NCI-H1105 (cell line): ENCODE data around the gene GEMIN8.
A peak's percentile ranks its signal among the peaks of the same experiment; 100 is the strongest.

Experiments
- DNase-seq: peaks from one replicate; lab custom pipeline; 2025; lab: John Stamatoyannopoulos, UW

The GEMIN8 gene, protein sequence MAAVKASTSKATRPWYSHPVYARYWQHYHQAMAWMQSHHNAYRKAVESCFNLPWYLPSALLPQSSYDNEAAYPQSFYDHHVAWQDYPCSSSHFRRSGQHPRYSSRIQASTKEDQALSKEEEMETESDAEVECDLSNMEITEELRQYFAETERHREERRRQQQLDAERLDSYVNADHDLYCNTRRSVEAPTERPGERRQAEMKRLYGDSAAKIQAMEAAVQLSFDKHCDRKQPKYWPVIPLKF

DNA sequence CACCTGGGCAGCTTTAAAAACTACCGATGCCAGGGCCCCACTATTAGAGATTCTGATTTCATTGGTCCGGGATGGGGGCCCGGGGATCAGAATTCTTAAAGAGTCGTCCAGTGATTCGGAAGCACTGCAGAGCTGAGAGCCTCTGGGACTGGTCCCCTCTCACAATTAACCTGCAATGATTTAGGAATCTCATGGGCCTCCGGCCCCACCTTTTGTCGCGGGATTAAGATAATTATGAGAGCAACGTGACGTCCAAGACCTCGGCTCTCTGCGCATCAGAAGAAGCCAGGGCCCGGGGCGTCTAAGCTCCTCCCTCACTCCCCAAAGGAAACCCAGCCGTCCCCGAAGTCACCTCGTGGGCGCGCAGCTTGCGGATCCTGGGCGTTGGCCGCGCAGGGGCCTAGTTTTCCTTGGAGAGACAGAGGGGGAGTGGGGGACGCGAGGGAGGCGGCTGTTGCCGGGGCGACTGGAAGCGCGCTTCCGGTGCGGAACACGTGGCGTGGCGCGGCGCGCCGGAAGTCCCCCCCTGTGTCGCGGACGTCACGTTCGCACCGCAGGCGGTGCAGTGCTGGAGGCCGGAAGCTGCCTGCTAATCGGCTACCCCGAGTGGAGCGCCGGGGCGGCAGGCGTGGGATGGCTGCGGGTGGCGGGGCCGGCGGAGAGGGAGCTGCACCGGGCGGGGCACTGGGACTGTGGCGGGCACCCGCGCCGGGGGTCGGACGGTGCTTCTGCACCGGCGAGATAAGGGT lies at the start of gene GEMIN8:
Gene GEMIN8 (minus strand): TSS at position 468 of the 749 bp plus-strand sequence. CDS start 8,414 bp downstream, outside the sequence.
- DNase-seq: peak; percentile 92

- no peak for DNase-seq
These were observed 46.9 kb upstream of the GEMIN8 start for GRCh38 chrX:14076639-14077038.

DNA sequence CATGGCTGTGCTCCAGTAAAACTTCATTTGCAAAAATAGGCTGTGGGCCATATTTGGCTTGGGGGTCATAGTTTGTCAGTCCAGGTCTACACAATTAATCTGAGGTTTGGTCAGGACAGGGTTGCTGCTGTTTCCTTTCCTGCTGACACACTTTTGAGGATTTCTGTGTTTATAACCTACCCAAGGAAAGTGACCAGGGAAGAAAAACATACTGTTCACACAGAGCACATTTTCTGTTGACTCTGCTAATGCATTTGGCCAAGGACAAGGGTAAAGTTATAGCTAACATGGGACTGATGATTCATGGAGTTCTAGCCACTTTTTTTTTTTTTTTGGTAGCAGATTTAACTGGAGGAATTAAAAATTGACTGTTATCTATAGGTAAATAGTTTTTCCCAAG lies 43.9 kb upstream of the GEMIN8 start:
- DNase-seq: no peak

DNA sequence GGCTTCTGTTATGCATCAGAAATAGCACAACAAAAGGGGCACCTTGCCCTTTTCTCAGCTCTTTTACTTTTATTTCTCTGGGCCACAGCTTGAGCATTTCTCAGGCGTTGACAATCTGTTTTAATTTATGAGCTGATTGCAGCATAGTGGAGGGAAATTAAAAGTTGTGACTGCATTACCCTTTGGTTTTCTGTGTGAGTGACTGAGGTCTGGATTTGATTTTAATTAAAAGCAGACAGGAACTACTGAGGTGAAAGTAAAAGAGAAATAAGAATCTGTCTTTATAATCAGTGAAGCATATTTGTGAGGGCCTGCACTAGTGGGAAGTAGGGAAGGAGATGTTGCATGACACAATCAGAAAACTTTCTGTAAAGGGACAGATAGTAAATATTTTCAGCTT lies 43.4 kb upstream of the GEMIN8 start:
- DNase-seq: no peak

DNA sequence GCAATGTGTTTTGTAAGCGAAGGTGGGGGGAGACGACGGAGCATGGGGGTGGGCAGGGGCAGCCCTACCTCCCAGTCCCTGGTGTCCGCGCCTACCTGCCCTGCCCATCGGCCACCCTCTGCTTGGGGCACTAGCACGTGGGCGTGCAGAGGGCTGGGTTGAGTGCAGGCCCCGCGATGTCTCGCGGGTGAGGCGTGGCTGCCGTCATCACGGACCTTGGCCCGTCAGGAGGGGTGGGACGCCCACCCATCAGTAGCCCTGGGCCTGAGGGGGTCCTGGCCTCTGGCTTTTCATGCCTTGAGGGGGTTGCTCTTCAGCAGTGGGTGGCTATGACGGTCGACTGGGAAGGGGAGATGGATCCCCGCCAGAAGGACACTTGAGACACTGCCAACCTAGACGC lies 36.1 kb upstream of the GEMIN8 start:
- DNase-seq: no peak

DNA sequence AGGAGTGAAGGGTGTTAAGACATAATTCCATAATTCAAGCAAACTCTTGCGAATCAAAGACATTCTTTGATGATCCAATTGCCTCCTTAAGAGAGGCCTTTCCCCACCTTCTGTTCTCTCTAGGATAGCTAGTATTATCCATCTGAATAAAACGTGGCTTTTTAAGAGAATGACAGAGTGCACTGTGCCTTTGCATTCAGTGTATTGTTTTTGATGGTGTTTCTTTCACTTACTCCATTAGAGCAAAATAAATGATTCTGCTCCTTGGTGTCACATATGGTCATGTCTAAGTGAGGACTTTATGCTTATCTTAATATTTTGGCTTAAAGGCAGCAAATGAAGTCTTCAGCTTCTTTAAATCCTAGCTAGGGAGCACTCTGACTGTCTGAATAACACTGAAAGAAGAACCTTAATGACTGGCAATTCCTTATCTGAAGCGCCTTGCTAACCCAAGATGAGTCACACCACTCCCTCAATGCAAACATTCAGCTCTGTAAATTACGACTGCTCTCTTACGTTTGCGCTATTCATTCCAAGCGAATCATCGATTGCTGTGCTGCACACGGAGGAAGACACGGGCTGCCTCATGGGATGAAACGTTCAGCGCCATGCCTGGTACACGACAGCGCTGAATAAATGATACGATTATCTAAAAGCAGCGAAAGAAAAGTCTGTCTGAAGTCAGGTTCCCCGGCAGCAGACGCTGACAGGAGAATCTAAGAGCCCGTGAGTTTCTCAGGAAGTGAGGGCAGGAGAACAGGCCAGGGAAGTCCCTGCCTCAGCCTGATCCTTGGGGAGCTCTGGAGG lies 35.1 kb upstream of the GEMIN8 start:
- no peak for DNase-seq

DNA sequence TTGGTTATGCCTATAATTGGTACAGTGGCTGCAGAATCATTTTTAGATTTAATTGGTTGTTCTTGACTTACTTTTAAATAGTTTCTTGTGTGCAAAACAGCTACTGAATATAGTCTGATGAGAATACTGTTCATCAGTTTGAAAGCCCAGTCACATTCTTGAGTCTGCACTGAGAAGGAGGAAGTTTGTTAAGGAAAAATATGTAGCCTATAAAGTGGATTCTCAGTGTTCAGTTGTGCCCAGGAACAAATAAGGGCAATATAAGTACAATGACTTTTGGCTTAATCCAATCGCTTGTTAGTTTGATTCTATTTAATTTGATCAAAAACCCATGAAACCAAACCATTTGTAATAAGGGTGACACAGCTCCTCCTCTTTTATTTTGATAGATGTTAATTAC lies 32.8 kb upstream of the GEMIN8 start:
- no peak for DNase-seq

GRCh38 chrX:14056206-14056605 lies 26.5 kb upstream of the GEMIN8 start:
- DNase-seq: no peak

DNA sequence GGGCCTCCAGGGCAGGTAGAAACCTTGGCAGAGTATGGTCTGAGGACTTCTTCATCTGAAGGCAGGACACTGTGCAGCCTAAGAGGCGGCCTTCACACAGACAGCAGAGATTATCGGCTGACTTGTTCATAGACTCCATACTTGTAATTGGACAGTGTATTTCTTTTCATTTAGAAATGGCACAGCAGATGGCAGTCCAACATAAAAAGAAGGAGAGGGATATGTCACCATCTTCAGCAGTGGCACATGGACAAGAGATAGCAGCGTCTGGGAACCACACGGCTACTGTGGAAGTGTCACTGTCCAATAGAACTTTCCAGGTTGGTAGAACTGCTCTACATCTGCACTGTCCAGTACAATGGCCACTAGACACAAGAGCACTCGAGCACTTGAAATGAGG lies 21.7 kb upstream of the GEMIN8 start:
- peak; percentile 35 for DNase-seq

- no peak for DNase-seq
These were observed 21.0 kb upstream of the GEMIN8 start for GRCh38 chrX:14050709-14051108.

- DNase-seq: no peak
These were observed 13.5 kb upstream of the GEMIN8 start for GRCh38 chrX:14043209-14043608.

DNA sequence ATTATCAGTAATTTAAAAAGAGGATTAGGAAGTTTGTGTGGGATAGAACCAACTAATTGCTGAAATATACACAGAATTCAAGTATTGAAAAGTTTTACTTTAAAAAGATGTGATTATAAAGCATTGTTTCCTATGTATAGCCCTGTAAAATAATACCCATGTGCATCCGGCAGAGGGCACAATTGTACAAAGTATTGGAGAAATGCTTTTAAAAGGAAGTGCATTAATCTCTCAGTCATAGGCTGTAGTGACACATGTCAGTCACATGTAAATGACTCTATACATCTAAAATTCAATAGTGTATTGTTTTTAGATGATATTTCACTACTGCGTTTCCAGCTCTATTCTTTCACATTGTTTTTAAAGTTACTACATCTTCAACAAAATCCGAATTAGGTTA lies 9.7 kb upstream of the GEMIN8 start:
- DNase-seq: peak; percentile 5

DNA sequence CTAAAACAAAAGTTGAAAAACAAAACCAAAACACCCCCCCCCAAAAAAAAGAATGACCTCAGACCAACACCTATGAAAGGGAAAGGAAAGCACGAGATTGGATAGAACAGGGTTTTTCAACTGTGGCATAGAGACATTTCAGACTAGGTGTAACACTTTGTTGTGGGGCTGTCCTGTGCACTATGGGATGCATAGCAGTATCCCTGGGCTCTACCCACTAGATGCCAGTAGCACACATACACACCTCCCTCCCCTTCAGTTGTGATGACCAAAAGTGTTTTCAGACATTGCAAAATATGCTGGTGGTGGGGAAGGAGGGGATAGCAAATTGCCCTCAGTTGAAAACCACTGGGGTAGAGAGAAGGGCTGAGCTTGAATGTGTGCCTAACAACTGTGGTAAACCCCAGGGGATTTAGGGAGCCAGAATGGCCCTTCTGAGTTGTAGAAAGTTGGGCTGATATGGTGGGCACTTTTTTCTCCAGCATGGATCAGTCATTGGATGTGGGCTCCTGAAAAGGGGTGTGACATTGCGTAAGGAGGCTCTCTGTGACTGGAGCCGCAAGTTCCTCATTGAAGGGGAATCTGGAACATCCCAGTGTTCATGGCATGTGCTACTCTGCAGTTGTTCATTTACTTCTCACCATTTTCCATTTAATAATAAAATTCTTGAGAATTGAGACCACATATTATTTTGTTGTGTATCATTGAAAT lies 8.8 kb upstream of the GEMIN8 start:
- DNase-seq: no peak

GRCh38 chrX:14032406-14032805 lies 2.7 kb upstream of the GEMIN8 start:
- DNase-seq: peak; percentile 40

GRCh38 chrX:14030174-14030530 lies 460 bp upstream of the GEMIN8 start:
- no peak for DNase-seq

- peak; percentile 23 for DNase-seq
These were observed 660 bp downstream of the GEMIN8 start for GRCh38 chrX:14029039-14029424.

DNA sequence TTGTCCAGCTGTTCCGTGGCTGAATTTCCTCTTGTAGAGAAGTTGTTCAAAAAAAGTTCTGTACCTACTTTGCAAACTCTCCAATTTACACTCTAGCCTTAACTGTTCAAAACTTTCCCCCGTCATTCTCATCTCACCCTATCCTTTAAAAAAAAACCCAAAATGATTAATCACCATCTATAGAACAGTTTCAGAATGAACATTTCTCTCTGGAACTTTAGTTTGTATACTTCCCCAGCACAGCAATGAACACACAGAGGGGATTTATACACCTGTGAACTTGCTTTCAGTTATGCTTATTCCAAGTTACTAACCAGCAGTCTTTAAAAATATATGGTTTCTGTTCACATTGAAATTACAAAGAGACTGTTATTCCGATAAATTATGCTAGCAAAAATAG lies 1.2 kb downstream of the GEMIN8 start:
- no peak for DNase-seq

GRCh38 chrX:14027511-14028019 lies 2.1 kb downstream of the GEMIN8 start:
- no peak for DNase-seq

DNA sequence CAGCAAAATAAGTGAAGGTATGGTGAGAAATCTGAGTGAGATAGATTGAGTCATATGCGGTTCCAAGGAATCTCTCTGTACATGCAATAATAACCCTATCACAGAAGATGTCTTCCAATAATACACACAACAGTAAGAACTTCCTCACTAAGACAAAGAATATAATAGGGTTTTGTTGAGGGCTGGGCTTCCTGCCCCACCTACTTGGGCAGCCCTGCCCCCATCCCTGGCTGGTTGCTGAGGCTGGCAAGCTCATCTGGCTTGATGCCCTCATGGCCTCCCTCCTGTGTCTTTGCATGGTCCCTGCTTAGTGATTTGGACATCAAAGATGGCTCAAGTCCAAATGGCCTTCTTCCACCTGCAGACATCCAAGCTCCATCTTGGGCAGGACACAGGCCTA lies 2.7 kb downstream of the GEMIN8 start:
- DNase-seq: no peak

DNA sequence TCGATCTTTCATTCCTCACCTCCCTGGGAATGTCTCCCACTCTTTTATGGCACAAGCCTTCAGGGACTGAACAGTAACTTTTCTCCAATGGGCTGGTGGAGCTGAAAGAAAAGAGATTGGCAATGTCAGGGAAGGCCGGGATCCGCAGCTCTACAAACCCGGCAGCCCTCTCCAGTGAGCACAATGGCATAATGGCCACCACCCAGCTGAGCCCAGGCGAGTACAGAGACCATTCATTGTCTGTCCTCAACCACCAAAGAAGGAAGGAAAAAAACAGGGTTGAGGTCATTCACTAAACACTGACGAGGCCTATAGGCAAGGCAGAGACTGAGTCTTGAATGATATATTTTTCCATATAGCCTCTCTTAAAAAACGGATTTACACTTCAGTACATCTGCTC lies 3.6 kb downstream of the GEMIN8 start:
- no peak for DNase-seq

GRCh38 chrX:14022019-14022418 lies 7.7 kb downstream of the GEMIN8 start:
- no peak for DNase-seq

DNA sequence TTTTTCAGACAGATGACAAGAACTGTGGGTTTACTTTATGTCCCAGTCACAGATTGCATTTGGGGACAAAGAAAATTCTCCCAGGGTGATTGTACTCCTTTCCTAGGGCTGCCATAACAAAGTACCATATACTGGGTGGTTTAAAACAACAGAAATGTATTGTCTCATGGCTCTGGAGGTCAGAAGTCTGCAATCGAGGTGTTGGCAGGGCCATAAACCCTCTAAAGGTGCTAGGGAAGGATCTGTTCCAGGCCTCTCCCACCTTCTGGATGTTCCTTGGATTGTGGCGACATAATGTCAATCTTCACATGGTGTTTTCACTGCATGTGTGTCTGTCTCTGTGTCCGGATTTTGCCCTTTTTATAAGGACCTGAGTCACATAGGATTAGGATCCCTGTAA lies 12.3 kb downstream of the GEMIN8 start:
- DNase-seq: no peak
